Thoracic aorta (tissue), 2 donors: ENCODE measurements around the gene REPIN1. TPM values are rescaled to one million over a fixed set of nuclear protein-coding genes. Genes with fewer than 3 reads are reported as not detected.

Experiments
- ATAC-seq: fragments of 150-250 bp; one replicate; pipeline ENCODE4 v1.8.0; 2017; ENCODE audit warnings: low read depth; ENCODE audit not compliant: insufficient number of reproducible peaks, low FRiP score
- DNase-seq: peaks from one replicate; pipeline ENCODE4 v3.0.0-alpha.2; 2020; ENCODE audit warnings: low spot score
- H3K27ac ChIP-seq, 2 donors: fragments of 200-600 bp; sonication (generic); 1 replicate in 1 of 2; 2 replicates in 1 of 2; pipeline ENCODE4 v1.5.1; 2016; ENCODE audit warnings: mild to moderate bottlenecking in 2 of 2, moderate library complexity in 2 of 2
- H3K27me3 ChIP-seq: fragments of 200-600 bp; sonication (generic); replicated peaks from 2 replicates; pipeline ENCODE4 v1.6.0; 2016; ENCODE audit warnings: mild to moderate bottlenecking; ENCODE audit not compliant: insufficient read depth
- H3K36me3 ChIP-seq: fragments of 200-600 bp; sonication (generic); one replicate; pipeline ENCODE4 v1.5.1; 2016
- H3K4me1 ChIP-seq, 2 donors: fragments of 200-600 bp; sonication (generic); 1 replicate in 1 of 2; 2 replicates in 1 of 2; pipeline versions ENCODE4 v1.5.1 to v1.6.0; 2016; ENCODE audit warnings: low read depth in 2 of 2, mild to moderate bottlenecking in 1 of 2; ENCODE audit not compliant: control insufficient read depth in 1 of 2
- H3K4me3 ChIP-seq: fragments of 200-600 bp; sonication (generic); 2 replicates; pipeline ENCODE4 v1.5.1; 2016; ENCODE audit warnings: mild to moderate bottlenecking
- H3K9me3 ChIP-seq: fragments of 200-600 bp; sonication (generic); 2 replicates; pipeline ENCODE4 v1.5.1; 2016
- total RNA-seq, 2 donors: library from RNA; depleted of rRNA; stranded (reverse); fragments of >200 nt; gene quantifications; one replicate each; pipeline versions ENCODE4 v1.1.0 to v1.2.3, GENCODE V29; 2016
- TF ChIP-seq, protein P1 (sequence below): fragments of 200-600 bp; sonication (generic); IDR thresholded peaks from one replicate; pipeline ENCODE4 v1.5.1; 2019; ENCODE audit warnings: antibody characterized with exemption

REPIN1 gene
- total RNA-seq, 2 donors from 2014 or later: 80.0 to 82.3 TPM

GRCh38 chr7:150409300-150410030 is 40.8 kb downstream of the REPIN1 start:
- no peak for ATAC-seq
- DNase-seq: no peak
- no peaks in the 10 kb centered on the region for H3K36me3 ChIP-seq
- H3K4me3 ChIP-seq: no peak overlapping the region
- no peaks in the 10 kb centered on the region for H3K27me3 ChIP-seq
- H3K27ac ChIP-seq: no peak overlapping the region
- H3K4me1 ChIP-seq: peaks cover 0 to 15% of the 10 kb centered on the region in 2 donors
- H3K9me3 ChIP-seq: no peaks in the 10 kb centered on the region
- TF ChIP-seq, protein P1, sequence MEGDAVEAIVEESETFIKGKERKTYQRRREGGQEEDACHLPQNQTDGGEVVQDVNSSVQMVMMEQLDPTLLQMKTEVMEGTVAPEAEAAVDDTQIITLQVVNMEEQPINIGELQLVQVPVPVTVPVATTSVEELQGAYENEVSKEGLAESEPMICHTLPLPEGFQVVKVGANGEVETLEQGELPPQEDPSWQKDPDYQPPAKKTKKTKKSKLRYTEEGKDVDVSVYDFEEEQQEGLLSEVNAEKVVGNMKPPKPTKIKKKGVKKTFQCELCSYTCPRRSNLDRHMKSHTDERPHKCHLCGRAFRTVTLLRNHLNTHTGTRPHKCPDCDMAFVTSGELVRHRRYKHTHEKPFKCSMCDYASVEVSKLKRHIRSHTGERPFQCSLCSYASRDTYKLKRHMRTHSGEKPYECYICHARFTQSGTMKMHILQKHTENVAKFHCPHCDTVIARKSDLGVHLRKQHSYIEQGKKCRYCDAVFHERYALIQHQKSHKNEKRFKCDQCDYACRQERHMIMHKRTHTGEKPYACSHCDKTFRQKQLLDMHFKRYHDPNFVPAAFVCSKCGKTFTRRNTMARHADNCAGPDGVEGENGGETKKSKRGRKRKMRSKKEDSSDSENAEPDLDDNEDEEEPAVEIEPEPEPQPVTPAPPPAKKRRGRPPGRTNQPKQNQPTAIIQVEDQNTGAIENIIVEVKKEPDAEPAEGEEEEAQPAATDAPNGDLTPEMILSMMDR: no peak

- no peak overlapping the region for H3K4me3 ChIP-seq
- no peaks in the 10 kb centered on the region for H3K27me3 ChIP-seq
- no peak for DNase-seq
- no peak overlapping the region for H3K27ac ChIP-seq
- no peaks in the 10 kb centered on the region for H3K36me3 ChIP-seq
- no peak for ATAC-seq
- TF ChIP-seq, protein P1: no peak
- H3K9me3 ChIP-seq: no peaks in the 10 kb centered on the region
- H3K4me1 ChIP-seq: peaks cover 0 to 13% of the 10 kb centered on the region in 2 donors
Measured at GRCh38 chr7:150410131-150410530, 41.5 kb downstream of the REPIN1 start.

- H3K27ac ChIP-seq: peak overlapping the region in 1 of 2 donors; percentile 44
- no peaks in the 10 kb centered on the region for H3K27me3 ChIP-seq
- DNase-seq (no peak), ATAC-seq (no peak)
- H3K36me3 ChIP-seq: no peaks in the 10 kb centered on the region
- TF ChIP-seq, protein P1: no peak
- H3K9me3 ChIP-seq: no peaks in the 10 kb centered on the region
- peaks cover 0 to 12% of the 10 kb centered on the region in 2 donors for H3K4me1 ChIP-seq
- H3K4me3 ChIP-seq: no peak overlapping the region
Measured at GRCh38 chr7:150410680-150411346, 42.2 kb downstream of the REPIN1 start.

DNA sequence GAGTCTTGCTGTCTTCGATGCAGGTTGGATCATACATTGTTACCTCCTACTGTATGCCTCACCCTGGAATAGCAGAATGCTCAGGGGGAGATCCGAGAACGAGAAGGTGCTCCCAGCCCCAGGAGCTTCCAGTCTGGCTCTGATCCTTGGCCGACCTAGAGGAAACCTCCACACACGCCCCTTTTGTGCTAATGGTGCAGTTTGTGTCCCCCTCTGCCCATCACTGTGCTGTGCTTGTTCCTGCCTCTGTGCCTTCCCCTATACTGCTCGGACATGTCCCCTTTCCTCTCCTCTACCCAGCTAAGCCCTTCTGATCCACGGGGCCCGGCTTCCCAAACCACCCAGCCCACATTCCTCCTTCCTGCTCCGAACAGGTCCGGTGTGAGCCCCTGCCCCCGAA is 43.0 kb downstream of the REPIN1 start:
- no peak for ATAC-seq
- no peak for DNase-seq
- H3K27me3 ChIP-seq: no peaks in the 10 kb centered on the region
- H3K4me1 ChIP-seq: peaks cover 0 to 4% of the 10 kb centered on the region in 2 donors
- H3K27ac ChIP-seq: peak overlapping the region in 1 of 2 donors; percentile 44
- no peaks in the 10 kb centered on the region for H3K9me3 ChIP-seq
- TF ChIP-seq, protein P1: no peak
- H3K36me3 ChIP-seq: no peaks in the 10 kb centered on the region
- H3K4me3 ChIP-seq: no peak overlapping the region

DNA sequence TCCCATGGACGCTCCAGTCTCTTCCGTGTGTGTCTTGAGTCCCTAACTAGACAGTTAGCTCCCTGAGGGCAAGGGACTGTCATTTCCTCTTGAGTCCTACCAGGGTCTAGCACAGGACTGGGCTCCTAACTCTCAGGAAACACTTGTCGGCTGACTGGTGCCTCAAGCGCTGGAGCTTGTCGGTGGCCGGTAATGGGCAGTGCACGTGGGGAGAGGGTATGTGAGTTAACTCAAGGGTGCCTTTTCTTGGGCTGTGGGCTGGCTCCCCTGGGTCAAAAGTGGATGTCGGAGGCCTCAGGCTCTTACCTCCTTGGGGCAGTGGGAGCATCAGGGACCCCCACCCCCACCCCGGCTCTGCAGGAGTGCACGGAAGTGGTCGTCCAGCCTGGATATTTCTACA is 43.4 kb downstream of the REPIN1 start:
- ATAC-seq: no peak

More for the DNA sequence above, 43.4 kb downstream of the REPIN1 start:
- no peaks in the 10 kb centered on the region for H3K36me3 ChIP-seq
- H3K27ac ChIP-seq: no peak overlapping the region
- no peak for DNase-seq
- H3K9me3 ChIP-seq: no peaks in the 10 kb centered on the region
- no peak overlapping the region for H3K4me3 ChIP-seq
- TF ChIP-seq, protein P1: no peak
- H3K4me1 ChIP-seq: peaks cover 0 to under 1% of the 10 kb centered on the region in 2 donors
- H3K27me3 ChIP-seq: no peaks in the 10 kb centered on the region
